ENCODE data around the gene CARS1.

DNA sequence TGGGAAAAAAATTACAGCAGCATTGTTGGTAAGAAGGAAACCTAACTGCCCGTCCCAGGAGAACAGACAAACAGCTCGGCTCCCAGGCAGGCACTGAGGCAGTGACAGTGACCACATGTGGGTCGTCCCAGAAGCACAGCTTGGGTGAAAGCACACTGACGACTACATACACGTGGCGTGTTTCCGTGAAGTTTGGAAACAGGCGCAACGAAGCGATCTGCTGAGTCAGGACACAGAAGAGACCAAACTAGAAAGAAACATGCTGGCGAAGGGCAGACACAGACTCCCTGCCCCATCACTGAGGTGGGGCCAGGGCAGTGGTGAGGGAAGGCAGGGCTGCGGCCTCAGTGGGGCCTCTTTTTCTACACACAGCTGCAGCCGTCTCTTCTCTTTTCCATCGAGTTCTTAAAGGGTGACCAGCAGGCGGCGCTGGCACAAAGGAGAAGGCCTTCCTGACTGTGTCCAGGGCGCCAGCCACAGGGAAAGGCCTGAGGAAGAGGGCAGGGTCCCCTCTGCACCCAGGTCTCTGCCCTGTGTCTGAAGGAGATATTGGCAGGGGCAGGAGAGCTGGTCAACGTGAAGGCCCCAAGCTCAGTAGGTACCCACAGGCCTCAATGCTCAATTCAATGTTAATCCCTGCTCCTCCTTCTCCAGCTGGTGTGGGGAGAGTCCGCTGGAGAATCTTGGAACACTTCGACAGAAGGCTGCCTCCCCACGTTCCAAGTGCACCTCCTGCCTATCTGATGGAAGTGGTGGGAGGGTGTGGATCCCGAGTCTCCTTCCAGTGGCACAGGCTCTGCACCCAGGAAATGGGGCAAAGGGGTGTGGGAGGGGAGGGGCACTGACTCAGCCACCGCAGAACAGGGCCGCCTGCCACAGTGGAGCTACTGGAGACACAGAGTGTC, 19.9 kb downstream of the CARS1 start:
- TF ChIP-seq SIN3A (IDR thresholded peaks at IDR 0.05; ENCODE audit: borderline replicate concordance, insufficient read depth, low read length) (no peak), POLR2AphosphoS5 (IDR thresholded peaks at IDR 0.05; ENCODE audit: low read depth, low read length) (no peak), TAF1 (IDR thresholded peaks at IDR 0.05; ENCODE audit: borderline replicate concordance, insufficient read depth, low read length) (no peak)
